ENCODE measurements around the gene ALDH4A1. TPM values are rescaled to one million over a fixed set of nuclear protein-coding genes. Genes with fewer than 3 reads are reported as not detected.

ALDH4A1 gene
- total RNA-seq, 6 donors from 2014 or later: 5.7 to 13.4 (median 11.5) TPM

DNA sequence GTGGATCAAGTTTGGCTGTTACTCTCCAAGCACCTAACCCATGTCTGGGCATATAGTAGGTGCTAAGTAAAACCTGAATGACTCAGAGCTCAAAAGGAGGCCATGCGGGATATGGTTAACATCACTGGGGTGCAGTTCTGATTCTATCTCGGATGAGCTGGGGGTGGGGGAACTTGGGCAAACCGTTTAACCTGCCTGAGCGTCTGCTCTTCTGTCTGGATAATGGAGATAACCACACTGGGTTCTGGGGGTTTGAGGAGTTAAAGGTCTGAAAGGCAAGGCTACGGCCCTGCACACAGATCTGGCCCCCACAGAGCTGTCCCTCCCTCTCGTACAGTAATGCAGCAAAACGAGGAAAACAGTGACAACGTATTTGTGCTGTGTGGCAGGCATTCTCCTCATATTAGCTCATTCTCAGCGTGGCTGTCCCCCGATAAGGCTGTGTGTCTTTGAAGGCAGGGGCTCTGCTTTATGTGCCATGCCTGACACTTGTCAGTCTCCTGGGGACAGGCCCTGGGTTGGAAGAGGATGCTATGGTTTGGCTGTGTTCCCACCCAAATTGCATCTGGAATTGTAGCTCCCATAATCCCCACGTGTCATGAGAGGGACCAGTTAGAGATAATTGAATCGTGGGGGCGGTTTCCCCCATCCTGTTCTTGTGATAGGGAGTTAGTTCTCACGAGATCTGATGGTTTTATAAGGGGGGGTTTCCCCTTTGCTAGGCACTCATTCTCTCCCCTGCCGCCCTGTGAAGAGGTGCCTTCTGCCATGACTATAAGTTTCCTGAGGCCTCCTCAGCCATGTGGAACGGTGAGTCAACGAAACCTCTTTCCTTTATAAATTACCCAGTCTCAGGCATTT is 6.8 kb upstream of the ALDH4A1 start:
- TF ChIP-seq EP300 (IDR thresholded peaks at IDR 0.05) (no peak), POLR2A (IDR thresholded peaks at IDR 0.05) (no peak), POLR2AphosphoS5 (IDR thresholded peaks at IDR 0.05) (no peak)
- TF ChIP-seq, protein P1, sequence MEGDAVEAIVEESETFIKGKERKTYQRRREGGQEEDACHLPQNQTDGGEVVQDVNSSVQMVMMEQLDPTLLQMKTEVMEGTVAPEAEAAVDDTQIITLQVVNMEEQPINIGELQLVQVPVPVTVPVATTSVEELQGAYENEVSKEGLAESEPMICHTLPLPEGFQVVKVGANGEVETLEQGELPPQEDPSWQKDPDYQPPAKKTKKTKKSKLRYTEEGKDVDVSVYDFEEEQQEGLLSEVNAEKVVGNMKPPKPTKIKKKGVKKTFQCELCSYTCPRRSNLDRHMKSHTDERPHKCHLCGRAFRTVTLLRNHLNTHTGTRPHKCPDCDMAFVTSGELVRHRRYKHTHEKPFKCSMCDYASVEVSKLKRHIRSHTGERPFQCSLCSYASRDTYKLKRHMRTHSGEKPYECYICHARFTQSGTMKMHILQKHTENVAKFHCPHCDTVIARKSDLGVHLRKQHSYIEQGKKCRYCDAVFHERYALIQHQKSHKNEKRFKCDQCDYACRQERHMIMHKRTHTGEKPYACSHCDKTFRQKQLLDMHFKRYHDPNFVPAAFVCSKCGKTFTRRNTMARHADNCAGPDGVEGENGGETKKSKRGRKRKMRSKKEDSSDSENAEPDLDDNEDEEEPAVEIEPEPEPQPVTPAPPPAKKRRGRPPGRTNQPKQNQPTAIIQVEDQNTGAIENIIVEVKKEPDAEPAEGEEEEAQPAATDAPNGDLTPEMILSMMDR (IDR thresholded peaks at IDR 0.05): no peak
- WGBS, 2 donors: 82 to 88% methylated on average over 13 to 17 of the region's 17 CpGs
- Histone ChIP-seq H3K9me3 (no peaks in the 10 kb centered on the region), H3K36me3 (peaks cover 2 to 46% (median 23%) of the 10 kb centered on the region in 4 donors), H3K27me3 (no peaks in the 10 kb centered on the region), H3K4me1 (peaks cover 27 to 35% (median 31%) of the 10 kb centered on the region in 4 donors), H3K27ac (peak overlapping the region in 3 of 4 donors; percentile 61 to 91 (median 81)), H3K4me3 (no peak overlapping the region)
- DNase-seq (no peak), ATAC-seq (ENCODE audit: low FRiP score in 2 of 2) (no peak)

DNA sequence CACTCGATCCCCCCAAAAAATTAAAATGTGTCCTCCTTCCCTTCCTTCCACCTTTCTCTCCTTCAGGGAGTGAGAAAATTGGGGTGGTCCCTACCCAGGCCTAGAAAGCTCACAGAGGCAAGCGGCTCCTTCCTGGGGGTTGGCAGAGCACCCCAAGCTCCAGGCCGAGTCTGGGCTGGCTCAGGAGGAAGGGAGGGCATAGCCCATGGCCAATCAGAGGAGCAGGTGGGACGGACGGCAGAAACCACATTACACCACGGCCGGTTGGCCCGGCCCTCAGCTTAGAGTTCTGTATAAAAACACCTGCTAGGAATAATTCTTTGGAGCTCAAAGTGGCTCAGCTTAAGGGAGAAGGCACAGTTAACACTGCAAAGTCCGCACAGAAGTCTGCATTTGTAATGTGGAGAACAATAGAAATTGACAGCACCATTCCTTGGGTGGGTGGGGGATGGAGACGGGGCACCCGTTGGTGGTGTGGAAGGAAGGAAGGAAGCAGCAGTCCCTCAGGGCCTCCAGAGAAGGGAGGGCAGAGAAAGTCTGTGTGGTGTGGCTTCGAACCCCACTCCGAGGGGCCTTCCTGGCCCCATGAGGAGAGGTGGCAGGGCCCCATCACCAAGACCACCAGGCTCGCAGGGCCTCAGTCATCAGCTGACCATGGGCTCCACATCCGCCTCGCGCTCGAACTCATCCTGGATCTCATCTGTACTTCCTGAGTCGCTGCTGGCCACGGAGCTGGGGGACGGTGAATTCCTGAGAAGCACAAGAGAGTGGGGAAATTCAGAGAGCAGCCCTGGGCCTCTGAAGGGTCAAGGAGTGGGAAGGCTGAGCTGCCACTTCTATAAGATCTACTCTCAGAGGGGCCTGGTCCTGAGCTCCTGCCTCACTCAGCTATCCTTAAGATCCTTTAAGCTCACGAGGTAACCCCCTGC is 5.8 kb upstream of the ALDH4A1 start:
- DNase-seq: peak in 1 of 2 donors; percentile 35
- peak; percentile 23 to 46 for ATAC-seq (ENCODE audit: low FRiP score in 2 of 2)
- TF ChIP-seq POLR2A (IDR thresholded peaks at IDR 0.05) (no peak), EP300 (IDR thresholded peaks at IDR 0.05) (no peak), POLR2AphosphoS5 (IDR thresholded peaks at IDR 0.05) (no peak)
- TF ChIP-seq, protein P1 (IDR thresholded peaks at IDR 0.05): no peak
- Histone ChIP-seq H3K27me3 (no peaks in the 10 kb centered on the region), H3K4me1 (peaks cover 27 to 34% (median 32%) of the 10 kb centered on the region in 4 donors), H3K4me3 (no peak overlapping the region), H3K9me3 (no peaks in the 10 kb centered on the region), H3K27ac (peak overlapping the region; percentile 61 to 91 (median 76)), H3K36me3 (peaks cover 2 to 46% (median 23%) of the 10 kb centered on the region in 4 donors)
- 44 to 47% methylated on average over 19 to 22 of the region's 22 CpGs for WGBS, 2 donors

DNA sequence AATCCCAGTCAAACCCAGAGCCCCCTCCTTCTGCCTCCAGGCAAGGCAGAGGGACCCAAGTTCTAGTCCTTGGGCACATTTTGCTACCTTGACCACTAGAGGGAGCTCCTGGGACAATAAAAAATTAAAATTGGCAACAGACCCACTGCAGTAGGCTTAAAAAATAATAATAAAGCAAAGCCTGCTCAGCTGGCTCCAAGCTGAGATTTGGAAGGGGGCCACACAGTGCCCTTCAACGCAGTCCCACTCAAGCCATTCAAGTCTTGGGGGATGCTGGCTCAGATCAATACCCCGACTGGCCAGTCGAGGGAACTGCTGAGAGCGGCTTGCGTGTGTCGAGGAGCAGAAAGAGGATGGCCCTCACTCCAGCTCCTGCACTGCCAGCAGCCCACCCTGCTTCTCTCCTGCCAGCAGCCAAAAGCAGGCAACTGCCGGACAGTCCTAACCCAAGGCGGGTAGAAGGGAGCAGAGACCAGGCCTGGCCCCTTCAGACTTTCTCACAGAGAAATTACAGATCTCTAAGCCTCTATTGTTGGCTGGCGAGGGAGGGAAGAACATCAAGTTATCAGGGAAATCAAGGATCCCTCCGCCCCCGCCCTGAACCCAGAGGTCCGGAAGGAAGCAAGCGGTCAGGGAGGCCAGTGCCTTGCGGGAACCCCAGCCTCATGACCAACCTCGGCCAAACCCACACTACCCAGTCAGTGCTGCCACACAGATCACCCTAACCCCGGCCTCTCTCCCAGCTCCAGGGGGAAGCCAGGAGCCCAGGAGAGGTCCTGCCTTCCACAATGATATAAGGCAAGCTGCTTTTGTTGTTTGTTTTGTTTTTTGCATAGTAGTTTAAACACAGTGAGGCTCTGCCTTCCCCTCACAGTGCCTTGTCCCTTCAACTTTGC is 4.9 kb upstream of the ALDH4A1 start:
- ATAC-seq (ENCODE audit: low FRiP score in 2 of 2): peak; percentile 23 to 36
- H3K4me3 ChIP-seq: peak overlapping the region in 1 of 4 donors; percentile 15
- no peaks in the 10 kb centered on the region for H3K27me3 ChIP-seq
- H3K4me1 ChIP-seq: peaks cover 23 to 32% (median 31%) of the 10 kb centered on the region in 4 donors
- no peak for TF ChIP-seq POLR2A (IDR thresholded peaks at IDR 0.05)
- no peak for TF ChIP-seq EP300 (IDR thresholded peaks at IDR 0.05)
- TF ChIP-seq POLR2AphosphoS5 (IDR thresholded peaks at IDR 0.05): peak; percentile 22 to 54
- TF ChIP-seq, protein P1 (IDR thresholded peaks at IDR 0.05): peak; percentile 70 to 90 (median 80)
- 44 to 45% methylated on average over 12 to 14 of the region's 16 CpGs for WGBS, 2 donors
- peak overlapping the region; percentile 61 to 91 (median 76) for H3K27ac ChIP-seq
- no peaks in the 10 kb centered on the region for H3K9me3 ChIP-seq
- peak; percentile 36 to 58 for DNase-seq
- H3K36me3 ChIP-seq: peaks cover 2 to 46% (median 23%) of the 10 kb centered on the region in 4 donors

DNA sequence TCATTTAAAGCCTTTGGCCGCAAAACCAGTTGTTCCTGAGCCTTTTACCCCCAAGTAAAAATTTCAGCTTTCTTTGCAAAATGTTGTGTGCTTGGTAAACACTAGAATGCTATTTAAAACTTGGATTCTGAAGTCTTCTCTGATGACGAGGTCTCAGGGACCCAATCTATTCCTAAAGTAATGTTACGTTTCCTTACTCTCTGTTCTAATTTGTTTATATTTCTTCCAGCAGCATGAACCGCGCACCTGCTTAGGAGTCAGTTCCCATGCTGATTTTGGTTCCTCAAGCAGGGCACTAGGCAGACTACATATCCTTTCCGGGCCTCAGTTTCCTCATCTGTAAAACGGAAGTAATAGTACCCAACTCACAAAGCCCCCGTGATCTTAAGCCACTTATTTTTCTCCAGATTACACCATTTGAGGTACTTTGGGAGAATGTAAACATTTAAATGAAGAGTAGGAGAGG is 969 bp upstream of the ALDH4A1 start:
- Histone ChIP-seq H3K9me3 (no peaks in the 10 kb centered on the region), H3K4me3 (peak overlapping the region in 3 of 4 donors; percentile 74 to 95 (median 76))
- ATAC-seq (ENCODE audit: low FRiP score in 2 of 2): no peak

More for the DNA sequence above, 969 bp upstream of the ALDH4A1 start:
- Histone ChIP-seq H3K27ac (peak overlapping the region; percentile 87 to 90 (median 88)), H3K36me3 (peaks cover 0 to 10% (median 3%) of the 10 kb centered on the region in 4 donors), H3K4me1 (peaks cover 30 to 40% (median 38%) of the 10 kb centered on the region in 4 donors), H3K27me3 (no peaks in the 10 kb centered on the region)
- 22 to 30% methylated on average over 8 of the region's 8 CpGs for WGBS, 2 donors
- TF ChIP-seq EP300 (IDR thresholded peaks at IDR 0.05) (no peak), POLR2A (IDR thresholded peaks at IDR 0.05) (no peak), POLR2AphosphoS5 (IDR thresholded peaks at IDR 0.05) (no peak)
- TF ChIP-seq, protein P1 (IDR thresholded peaks at IDR 0.05): no peak
- no peak for DNase-seq
